K562 (cell line): ENCODE results near the gene ANKLE1. TPM values are rescaled to one million over a fixed set of nuclear protein-coding genes. Genes with fewer than 3 reads are reported as not detected.

Source experiments
- ARID4B ChIP-seq: sonication (generic); formaldehyde crosslinking; IDR thresholded peaks from 2 replicates; pipeline ENCODE4 v1.8.0; 2022; ENCODE audit warnings: mild to moderate bottlenecking, missing genetic modification reagents
- COPS2 ChIP-seq: fragments of 450-650 bp; conservative IDR thresholded peaks from 2 replicates; pipeline ENCODE4 v1.6.1; 2016; ENCODE audit warnings: mild to moderate bottlenecking, moderate library complexity
- DLX4 ChIP-seq: fragments of 250-450 bp; sonication (Bioruptor Pico); IDR thresholded peaks from 2 replicates; pipeline ENCODE4 v1.6.1; 2021; ENCODE audit warnings: mild to moderate bottlenecking
- FOXJ2 ChIP-seq: fragments of 200-800 bp; sonication (Bioruptor generic); IDR thresholded peaks from 2 replicates; pipeline ENCODE4 v1.6.1; 2016; ENCODE audit warnings: missing genetic modification characterization, missing compliant biosample characterization
- HDAC8 ChIP-seq: fragments of 450-650 bp; IDR thresholded peaks from 2 replicates; pipeline ENCODE4 v1.6.1; 2016; ENCODE audit warnings: mild to moderate bottlenecking, missing genetic modification characterization, moderate library complexity, missing compliant biosample characterization
- HEY1 ChIP-seq: fragments of 250-450 bp; sonication (Bioruptor Pico); IDR thresholded peaks from 2 replicates; pipeline ENCODE4 v1.5.0; 2020; ENCODE audit warnings: mild to moderate bottlenecking, moderate library complexity, borderline replicate concordance
- HIVEP1 ChIP-seq: fragments of 250-450 bp; sonication (Bioruptor Pico); IDR thresholded peaks from 2 replicates; pipeline ENCODE4 v1.4.0; 2020; ENCODE audit warnings: mild to moderate bottlenecking
- MEF2A ChIP-seq: IDR thresholded peaks from 2 replicates; pipeline ENCODE4 v1.6.1; 2011; ENCODE audit warnings: low read depth, mild to moderate bottlenecking, low read length, moderate library complexity; ENCODE audit not compliant: control insufficient read depth
- MITF ChIP-seq: IDR thresholded peaks from 2 replicates; pipeline ENCODE4 v1.6.1; 2014; ENCODE audit warnings: antibody characterized with exemption
- MXD1 ChIP-seq: fragments of 250-450 bp; sonication (Bioruptor Pico); IDR thresholded peaks from 2 replicates; pipeline ENCODE4 v1.8.0; 2021; ENCODE audit warnings: borderline replicate concordance, mild to moderate bottlenecking, moderate library complexity; ENCODE audit not compliant: poor library complexity, severe bottlenecking
- MXI1 ChIP-seq: IDR thresholded peaks from 2 replicates; pipeline ENCODE4 v1.6.1; 2011; ENCODE audit warnings: low read depth, mild to moderate bottlenecking, improper control_type of control experiment, low read length
- PREB ChIP-seq: sonication (generic); formaldehyde crosslinking; IDR thresholded peaks from 2 replicates; pipeline ENCODE4 v1.8.1; 2023; ENCODE audit warnings: mild to moderate bottlenecking, missing genetic modification reagents
- RBFOX2 ChIP-seq: fragments of 200-400 bp; formaldehyde crosslinking; IDR thresholded peaks from 2 replicates; pipeline ENCODE4 v1.6.1; 2017; ENCODE audit warnings: low read depth, mild to moderate bottlenecking, low read length, moderate library complexity
- RBM15 ChIP-seq: fragments of 200-400 bp; formaldehyde crosslinking; IDR thresholded peaks from 2 replicates; pipeline ENCODE4 v1.6.1; 2018; ENCODE audit warnings: mild to moderate bottlenecking, low read length, moderate library complexity; ENCODE audit not compliant: insufficient read depth
- VEZF1 ChIP-seq: fragments of 200-800 bp; sonication (Bioruptor generic); IDR thresholded peaks from 2 replicates; pipeline ENCODE4 v1.6.1; 2017; ENCODE audit warnings: missing genetic modification characterization, missing compliant biosample characterization
- ZNF253 ChIP-seq: fragments of 250-450 bp; sonication (Bioruptor Pico); conservative IDR thresholded peaks from 2 replicates; pipeline ENCODE4 v1.6.1; 2021; ENCODE audit warnings: mild to moderate bottlenecking
- ZNF3 ChIP-seq: fragments of 250-450 bp; sonication (Bioruptor Pico); IDR thresholded peaks from 2 replicates; pipeline ENCODE4 v1.5.0; 2021; ENCODE audit warnings: mild to moderate bottlenecking, moderate library complexity
- polyA plus RNA-seq, 8 experiments: library from polyadenylated mRNA; depleted of rRNA in 4 of 8; stranded (reverse) in 5 of 8; unstranded in 3 of 8; fragments of >200 nt; fragmentation: Nextera tagmentation in 2 of 8; fragmentation: Illumina TruSeq in 1 of 8; extraction: Ambion mirVana in 2 of 8; extraction: Trizol in 1 of 8; gene quantifications; 2 replicates each; pipeline versions ENCODE4 v1.2.1 to v1.2.3, GENCODE V29; 2011 to 2014; ENCODE audit warnings: inconsistent platforms in 1 of 8, missing spikeins in 1 of 8
- total RNA-seq, 7 experiments: library from RNA; depleted of rRNA in 6 of 7; stranded (reverse); fragments of >200 nt in 6 of 7; fragmentation: Illumina TruSeq in 2 of 7; extraction: Trizol in 2 of 7; gene quantifications; 2 replicates each; pipeline versions ENCODE4 v1.2.1 to v1.2.3, GENCODE V29; 2011 to 2021; ENCODE audit warnings: low replicate concordance in 1 of 7

ANKLE1 gene
- total and polyA plus RNA-seq, 9 of the 15 experiments (the other 6 are each of a cell fraction or from before 2014, with no cell fraction given), result 0.63 to 9.2 (median 2.9) TPM

- TF ChIP-seq COPS2, result no peak
- TF ChIP-seq DLX4 (CRISPR knock-in tag), result no peak
- peak; percentile 36 for TF ChIP-seq RBFOX2
- no peak for TF ChIP-seq MXI1
- TF ChIP-seq VEZF1 (CRISPR knock-in tag), result peak; percentile 96
- TF ChIP-seq ARID4B (CRISPR knock-in tag), result peak; percentile 15; the same call in 1 of the 2 replicates
- TF ChIP-seq ZNF253 (CRISPR knock-in tag), result no peak
- TF ChIP-seq MXD1 (CRISPR knock-in tag), result no peak
- no peak for TF ChIP-seq MITF
- no peak for TF ChIP-seq PREB (CRISPR knock-in tag)
- TF ChIP-seq RBM15, result no peak
- TF ChIP-seq HIVEP1 (CRISPR knock-in tag), result no peak
- TF ChIP-seq MEF2A, result no peak
- no peak for TF ChIP-seq FOXJ2 (tag)
- no peak for TF ChIP-seq ZNF3 (CRISPR knock-in tag)
- TF ChIP-seq HEY1 (CRISPR knock-in tag), result no peak
- TF ChIP-seq HDAC8 (tag), result no peak
Observed at GRCh38 chr19:17235971-17236777, 45.5 kb upstream of the ANKLE1 start (continued).
